Activated naive CD8-positive, alpha-beta T cell treated with anti-CD3 and anti-CD28 coated beads for 36 hours (primary cell): ENCODE measurements around the gene EFCAB11. TPM values are rescaled to one million over a fixed set of nuclear protein-coding genes. Genes with fewer than 3 reads are reported as not detected.

Experiments
- DNase-seq: peaks from one replicate; pipeline ENCODE4 v3.0.0; 2021
- H3K27ac Mint-ChIP-seq: one replicate; pipeline ENCODE4 v1.8.0; 2022; ENCODE audit warnings: mild to moderate bottlenecking, moderate library complexity, mixed read lengths
- H3K27me3 Mint-ChIP-seq: one replicate; pipeline ENCODE4 v1.8.0; 2022; ENCODE audit warnings: mild to moderate bottlenecking, mixed read lengths
- H3K36me3 Mint-ChIP-seq: one replicate; pipeline ENCODE4 v1.8.0; 2021; ENCODE audit warnings: mild to moderate bottlenecking, mixed read lengths
- H3K4me1 Mint-ChIP-seq: one replicate; pipeline ENCODE4 v1.8.0; 2021; ENCODE audit warnings: mixed read lengths
- H3K4me3 Mint-ChIP-seq: one replicate; pipeline ENCODE4 v1.8.0; 2022; ENCODE audit warnings: mild to moderate bottlenecking, moderate library complexity, mixed read lengths
- H3K9me3 Mint-ChIP-seq: one replicate; pipeline ENCODE4 v1.8.0; 2022; ENCODE audit warnings: mixed read lengths
- total RNA-seq, 2 experiments: library from RNA; stranded (reverse); gene quantifications; one replicate each; pipeline ENCODE4 v1.2.3, GENCODE V29; 2021

The EFCAB11 gene
- total RNA-seq, 2 experiments from 2014 or later: 8.3 TPM

DNA sequence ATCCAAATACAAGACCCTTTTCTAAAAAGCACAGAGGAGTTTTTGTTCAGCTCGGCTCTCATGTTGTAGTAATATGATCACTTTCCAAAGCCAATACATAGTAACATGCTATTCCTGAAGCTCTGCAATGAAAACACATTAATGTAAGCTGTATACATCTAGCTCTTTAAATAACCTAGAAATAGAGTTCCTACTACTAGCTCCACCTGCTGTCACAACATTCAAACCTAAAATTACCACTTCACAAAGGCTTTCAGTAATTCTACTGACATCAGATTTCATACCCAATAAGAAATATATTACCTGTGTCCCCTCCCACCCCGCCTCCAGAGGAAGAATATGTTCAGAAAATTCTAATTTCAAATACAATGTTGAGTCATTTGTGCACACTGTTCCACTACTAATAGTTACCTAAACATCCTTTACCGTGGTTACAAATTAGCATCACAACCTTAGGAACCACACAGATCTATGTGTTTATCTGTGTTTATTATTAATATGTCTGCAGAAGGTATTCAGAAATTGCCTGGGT is 17.8 kb downstream of the EFCAB11 start:
- no peaks in the 10 kb centered on the region for H3K27me3 Mint-ChIP-seq
- no peak overlapping the region for H3K4me3 Mint-ChIP-seq
- no peak overlapping the region for H3K27ac Mint-ChIP-seq
- no peaks in the 10 kb centered on the region for H3K36me3 Mint-ChIP-seq
- no peak for DNase-seq
- H3K4me1 Mint-ChIP-seq: peaks cover 2% of the 10 kb centered on the region
- no peaks in the 10 kb centered on the region for H3K9me3 Mint-ChIP-seq

- H3K9me3 Mint-ChIP-seq: no peaks in the 10 kb centered on the region
- no peaks in the 10 kb centered on the region for H3K27me3 Mint-ChIP-seq
- H3K4me3 Mint-ChIP-seq: no peak overlapping the region
- H3K27ac Mint-ChIP-seq: no peak overlapping the region
- peaks cover 2% of the 10 kb centered on the region for H3K4me1 Mint-ChIP-seq
- no peaks in the 10 kb centered on the region for H3K36me3 Mint-ChIP-seq
- no peak for DNase-seq
Observed at GRCh38 chr14:89933002-89933401, 21.5 kb downstream of the EFCAB11 start.

- Mint-ChIP-seq H3K4me1 (no peaks in the 10 kb centered on the region), H3K4me3 (no peak overlapping the region), H3K36me3 (no peaks in the 10 kb centered on the region), H3K9me3 (no peaks in the 10 kb centered on the region), H3K27ac (no peak overlapping the region), H3K27me3 (no peaks in the 10 kb centered on the region)
- no peak for DNase-seq
Observed at GRCh38 chr14:89927186-89927865, 27.2 kb downstream of the EFCAB11 start.

- H3K27me3 Mint-ChIP-seq: no peaks in the 10 kb centered on the region
Observed at GRCh38 chr14:89926694-89927093, 27.8 kb downstream of the EFCAB11 start.

DNA sequence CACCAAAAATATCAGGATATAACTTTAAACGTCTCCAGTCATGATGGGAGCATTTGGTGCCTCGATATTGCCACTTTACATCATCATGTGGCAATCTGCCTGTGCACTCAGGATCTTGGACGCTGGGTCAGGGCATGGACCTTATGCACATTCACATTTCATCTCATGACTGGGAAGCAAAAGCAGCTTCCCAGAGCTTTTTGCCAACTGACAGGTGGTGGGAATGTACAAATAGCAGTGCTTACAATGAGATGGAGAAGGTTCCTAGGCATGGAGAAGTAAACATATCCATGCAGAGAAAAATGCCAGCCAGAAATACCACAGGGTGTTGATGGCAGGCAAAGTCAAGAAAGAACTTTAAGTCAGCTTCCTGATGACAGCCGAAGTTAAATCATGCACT is 30.3 kb downstream of the EFCAB11 start:
- no peaks in the 10 kb centered on the region for H3K9me3 Mint-ChIP-seq
- H3K4me3 Mint-ChIP-seq: no peak overlapping the region
- H3K27me3 Mint-ChIP-seq: no peaks in the 10 kb centered on the region
- DNase-seq: no peak
- H3K27ac Mint-ChIP-seq: no peak overlapping the region
- H3K36me3 Mint-ChIP-seq: no peaks in the 10 kb centered on the region
- no peaks in the 10 kb centered on the region for H3K4me1 Mint-ChIP-seq

More at GRCh38 chr14:89926694-89927093, 27.8 kb downstream of the EFCAB11 start:
- Mint-ChIP-seq H3K9me3 (no peaks in the 10 kb centered on the region), H3K27ac (no peak overlapping the region), H3K36me3 (no peaks in the 10 kb centered on the region), H3K4me1 (no peaks in the 10 kb centered on the region), H3K4me3 (no peak overlapping the region)
- DNase-seq: no peak

DNA sequence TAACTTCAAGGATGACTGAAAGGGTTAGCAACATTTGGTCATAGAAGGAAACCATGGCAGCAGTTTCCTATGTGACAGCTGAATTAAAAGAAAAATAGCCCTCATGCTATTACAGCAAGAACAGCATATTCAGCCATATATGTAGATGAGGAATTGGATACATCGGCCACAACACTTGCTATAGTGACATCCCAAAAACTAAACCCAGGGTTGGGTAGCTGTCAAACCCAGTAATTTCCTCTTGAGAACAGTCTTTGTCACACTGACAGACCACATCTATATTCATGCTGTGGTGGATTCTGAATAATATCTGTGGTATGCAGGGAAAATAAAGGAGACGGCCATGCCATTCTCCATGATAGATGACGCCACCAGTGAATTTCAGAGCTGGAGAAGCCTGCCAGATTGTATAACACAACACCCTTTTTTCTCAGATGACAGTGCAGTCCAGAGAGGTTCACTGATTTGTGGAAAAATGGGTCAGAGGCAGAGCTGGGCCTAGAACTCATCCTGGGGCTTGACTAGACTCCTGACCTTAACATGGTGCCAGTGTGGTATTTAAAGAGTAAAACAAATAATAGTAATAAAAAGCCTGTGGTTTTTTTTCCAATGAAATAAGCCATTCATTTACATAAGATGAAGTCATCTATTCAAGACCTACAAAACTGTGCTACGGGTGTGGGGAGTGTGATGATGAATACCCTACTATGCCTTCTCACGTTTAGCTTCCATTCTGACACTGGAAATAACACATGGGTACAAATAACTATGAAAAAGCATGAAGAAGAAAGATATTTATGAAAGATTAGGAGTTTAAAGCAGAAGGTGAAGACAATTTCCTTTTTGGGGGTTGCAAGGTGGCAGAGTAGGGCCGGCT is 32.3 kb downstream of the EFCAB11 start:
- H3K36me3 Mint-ChIP-seq: no peaks in the 10 kb centered on the region
- no peak overlapping the region for H3K4me3 Mint-ChIP-seq
- H3K27ac Mint-ChIP-seq: no peak overlapping the region
- H3K4me1 Mint-ChIP-seq: no peaks in the 10 kb centered on the region
- no peaks in the 10 kb centered on the region for H3K27me3 Mint-ChIP-seq
- DNase-seq: no peak
- H3K9me3 Mint-ChIP-seq: no peaks in the 10 kb centered on the region

- no peak overlapping the region for H3K4me3 Mint-ChIP-seq
- H3K9me3 Mint-ChIP-seq: no peaks in the 10 kb centered on the region
- H3K27ac Mint-ChIP-seq: no peak overlapping the region
- DNase-seq: no peak
- no peaks in the 10 kb centered on the region for H3K27me3 Mint-ChIP-seq
- no peaks in the 10 kb centered on the region for H3K36me3 Mint-ChIP-seq
- H3K4me1 Mint-ChIP-seq: no peaks in the 10 kb centered on the region
Observed at GRCh38 chr14:89921346-89921745, 33.2 kb downstream of the EFCAB11 start.

DNA sequence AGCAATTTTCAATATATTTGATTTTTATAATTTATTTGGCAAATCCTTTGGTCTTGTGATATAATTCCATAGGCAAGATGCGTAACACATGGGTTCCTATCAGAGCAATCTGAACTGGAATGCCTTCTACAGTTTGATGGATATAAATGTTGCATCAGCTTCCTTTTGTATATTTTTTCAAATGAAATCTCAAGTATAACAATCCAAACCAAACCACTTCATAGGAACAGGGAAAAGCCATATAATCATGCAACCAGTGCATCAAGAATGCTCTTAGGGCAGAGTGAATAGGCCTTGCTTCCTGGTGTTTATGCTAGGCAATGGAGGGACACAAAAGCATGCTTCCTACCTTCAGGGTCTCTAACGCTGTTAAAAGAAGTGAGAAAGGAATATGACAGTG is 34.5 kb downstream of the EFCAB11 start:
- H3K27ac Mint-ChIP-seq: no peak overlapping the region
- no peak overlapping the region for H3K4me3 Mint-ChIP-seq
- DNase-seq: no peak
- no peaks in the 10 kb centered on the region for H3K9me3 Mint-ChIP-seq
- no peaks in the 10 kb centered on the region for H3K36me3 Mint-ChIP-seq
- H3K4me1 Mint-ChIP-seq: peaks cover 2% of the 10 kb centered on the region
- H3K27me3 Mint-ChIP-seq: peaks cover 1% of the 10 kb centered on the region

- Mint-ChIP-seq H3K27me3 (peaks cover 9% of the 10 kb centered on the region), H3K27ac (no peak overlapping the region), H3K4me1 (peaks cover 3% of the 10 kb centered on the region), H3K9me3 (no peaks in the 10 kb centered on the region), H3K36me3 (no peaks in the 10 kb centered on the region), H3K4me3 (no peak overlapping the region)
- no peak for DNase-seq
Observed at GRCh38 chr14:89918721-89919120, 35.8 kb downstream of the EFCAB11 start.

GRCh38 chr14:89915114-89915878 is 39.2 kb downstream of the EFCAB11 start:
- Mint-ChIP-seq H3K27me3 (peaks cover 17% of the 10 kb centered on the region), H3K4me1 (peaks cover 3% of the 10 kb centered on the region), H3K4me3 (no peak overlapping the region), H3K9me3 (no peaks in the 10 kb centered on the region), H3K36me3 (no peaks in the 10 kb centered on the region), H3K27ac (no peak overlapping the region)
- DNase-seq: peak; percentile 37

- Mint-ChIP-seq H3K4me3 (no peak overlapping the region), H3K9me3 (no peaks in the 10 kb centered on the region), H3K36me3 (no peaks in the 10 kb centered on the region), H3K4me1 (peaks cover 3% of the 10 kb centered on the region), H3K27me3 (peaks cover 17% of the 10 kb centered on the region), H3K27ac (no peak overlapping the region)
- DNase-seq: no peak
Observed at GRCh38 chr14:89912667-89913211, 41.8 kb downstream of the EFCAB11 start.

GRCh38 chr14:89912221-89912620 is 42.3 kb downstream of the EFCAB11 start:
- Mint-ChIP-seq H3K4me3 (no peak overlapping the region), H3K4me1 (peaks cover 3% of the 10 kb centered on the region), H3K27me3 (peaks cover 17% of the 10 kb centered on the region), H3K9me3 (no peaks in the 10 kb centered on the region), H3K36me3 (no peaks in the 10 kb centered on the region), H3K27ac (no peak overlapping the region)
- DNase-seq: no peak

GRCh38 chr14:89911010-89911919 is 43.3 kb downstream of the EFCAB11 start:
- peaks cover 17% of the 10 kb centered on the region for H3K27me3 Mint-ChIP-seq
- H3K36me3 Mint-ChIP-seq: no peaks in the 10 kb centered on the region
- DNase-seq: no peak
- no peak overlapping the region for H3K4me3 Mint-ChIP-seq
- H3K27ac Mint-ChIP-seq: no peak overlapping the region
- H3K4me1 Mint-ChIP-seq: peaks cover 3% of the 10 kb centered on the region
- no peaks in the 10 kb centered on the region for H3K9me3 Mint-ChIP-seq

DNA sequence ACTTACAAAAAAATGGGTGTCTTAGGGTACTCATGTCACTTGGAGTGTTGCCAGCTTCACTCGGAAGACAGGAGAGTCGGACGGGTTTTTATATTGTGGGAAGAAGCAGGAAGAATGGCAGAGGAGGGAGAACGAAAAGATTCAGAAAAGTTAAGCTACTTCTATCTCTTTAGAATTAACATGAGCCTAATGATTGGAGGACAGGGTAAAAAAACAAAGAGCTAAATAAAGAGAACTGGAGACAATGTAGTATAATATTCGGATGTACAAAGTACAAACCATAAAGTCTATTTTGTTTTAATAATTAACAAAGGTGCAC is 43.9 kb downstream of the EFCAB11 start:
- no peak overlapping the region for H3K4me3 Mint-ChIP-seq
- no peak overlapping the region for H3K27ac Mint-ChIP-seq
- H3K27me3 Mint-ChIP-seq: peaks cover 17% of the 10 kb centered on the region
- H3K9me3 Mint-ChIP-seq: no peaks in the 10 kb centered on the region
- H3K4me1 Mint-ChIP-seq: peaks cover 3% of the 10 kb centered on the region
- H3K36me3 Mint-ChIP-seq: no peaks in the 10 kb centered on the region
- no peak for DNase-seq
